PC-3 (cell line): ENCODE measurements around the gene ZNF462. TPM values are rescaled to one million over a fixed set of nuclear protein-coding genes. Genes with fewer than 3 reads are reported as not detected.

Source experiments
- ATAC-seq: fragments of 200-7000 bp; cut with Tn5 transposase; 2 replicates; pipeline ENCODE4 v1.9.1; 2020; ENCODE audit warnings: mild to moderate bottlenecking, moderate library complexity
- BruUV-seq: library from RNA; stranded (reverse); fragments of 400-500 nt; replicated peaks from 2 replicates; lab custom pipeline; 2021; lab: Mats Ljungman, UMichigan
- CTCF ChIA-PET: fragments of 300-600 bp; sonication (Branson Sonifier 250); formaldehyde crosslinking; loops from one replicate; lab custom pipeline; 2022; ENCODE audit warnings: antibody characterized with exemption; lab: Charles Lee
- POLR2A ChIA-PET: fragments of 300-600 bp; sonication (Branson Sonifier 250); formaldehyde crosslinking; loops from one replicate; lab custom pipeline; 2022; ENCODE audit warnings: antibody characterized with exemption; ENCODE audit not compliant: unreplicated experiment; lab: Charles Lee
- DNase-seq: peaks from one replicate; pipeline ENCODE4 v3.0.0-alpha.2; 2015
- H2AFZ ChIP-seq: fragments of 300-600 bp; sonication (generic); 2 replicates; pipeline ENCODE4 v1.6.0; 2016; ENCODE audit warnings: antibody characterized with exemption, low read length
- H3F3A ChIP-seq: fragments of 300-600 bp; sonication (generic); one replicate; pipeline ENCODE4 v1.6.0; 2017; ENCODE audit warnings: antibody characterized with exemption, low read length, control low read depth, mild to moderate bottlenecking; ENCODE audit not compliant: unreplicated experiment
- H3K27ac ChIP-seq: fragments of 300-600 bp; sonication (generic); 2 replicates; pipeline ENCODE4 v1.5.1; 2016; ENCODE audit warnings: mild to moderate bottlenecking, low read length
- H3K27me3 ChIP-seq: fragments of 300-600 bp; sonication (generic); 2 replicates; pipeline ENCODE4 v1.6.1; 2016; ENCODE audit warnings: low read length, mixed read lengths
- H3K36me3 ChIP-seq: fragments of 300-600 bp; sonication (generic); 2 replicates; pipeline ENCODE4 v1.6.1; 2016; ENCODE audit warnings: low read depth, mixed run types, low read length, mixed read lengths
- H3K4me1 ChIP-seq: fragments of 300-600 bp; sonication (generic); 2 replicates; pipeline ENCODE4 v1.5.1; 2016; ENCODE audit warnings: low read length; ENCODE audit not compliant: insufficient read depth
- H3K4me2 ChIP-seq: fragments of 300-600 bp; sonication (generic); 2 replicates; pipeline ENCODE4 v1.6.0; 2016; ENCODE audit warnings: low read length
- H3K4me3 ChIP-seq: fragments of 300-600 bp; sonication (generic); 2 replicates; pipeline ENCODE4 v1.5.1; 2016; ENCODE audit warnings: mild to moderate bottlenecking, low read length, mixed read lengths
- H3K79me2 ChIP-seq: fragments of 300-600 bp; sonication (generic); 2 replicates; pipeline ENCODE4 v1.6.1; 2017; ENCODE audit warnings: low read length, mixed read lengths
- H3K9ac ChIP-seq: fragments of 300-600 bp; sonication (generic); 2 replicates; pipeline ENCODE4 v1.6.0; 2016; ENCODE audit warnings: mild to moderate bottlenecking, low read length
- H3K9me2 ChIP-seq: fragments of 300-600 bp; sonication (generic); replicated peaks from 2 replicates; pipeline ENCODE4 v1.6.1; 2016; ENCODE audit warnings: mixed run types, low read length, mixed read lengths
- H3K9me3 ChIP-seq: fragments of 300-600 bp; sonication (generic); 2 replicates; pipeline ENCODE4 v1.6.1; 2016; ENCODE audit warnings: low read length, mixed read lengths
- H4K20me1 ChIP-seq: fragments of 300-600 bp; sonication (generic); 2 replicates; pipeline ENCODE4 v1.6.1; 2016; ENCODE audit warnings: low read length, mixed read lengths
- EZH2 ChIP-seq: fragments of 300-600 bp; sonication (generic); IDR thresholded peaks from one replicate; pipeline ENCODE4 v1.6.1; 2017; ENCODE audit warnings: antibody characterized with exemption, mild to moderate bottlenecking, low read length; ENCODE audit not compliant: unreplicated experiment
- EZH2phosphoT487 ChIP-seq: fragments of 300-600 bp; sonication (generic); IDR thresholded peaks from 2 replicates; pipeline ENCODE4 v1.6.1; 2018; ENCODE audit warnings: mild to moderate bottlenecking, antibody characterized with exemption, low read length, borderline replicate concordance
- intact Hi-C: fragments of 100-400 bp; cut with micrococcal nuclease; formaldehyde crosslinking; loops from 2 replicates; pipeline ENCODE4 v1.9.0; 2023
- total RNA-seq: library from RNA; depleted of rRNA; stranded (reverse); fragments of >200 nt; gene quantifications from 2 replicates; pipeline ENCODE4 v1.2.3, GENCODE V29; 2014
- TF ChIP-seq, protein P1 (sequence below): fragments of 300-600 bp; sonication (generic); conservative IDR thresholded peaks from 2 replicates; pipeline ENCODE4 v1.5.1; 2017; ENCODE audit warnings: antibody characterized with exemption, low read depth, mild to moderate bottlenecking, low read length

ZNF462 gene
- total RNA-seq, 1 experiment from 2014 or later, result 21.2 TPM

GRCh38 chr9:107051392-107051791, 188.4 kb downstream of the ZNF462 start:
- Histone ChIP-seq H3K4me1 (no peaks in the 10 kb centered on the region), H4K20me1 (no peaks in the 10 kb centered on the region), H3K9ac (no peak overlapping the region), H3F3A (no peaks in the 10 kb centered on the region), H3K4me2 (no peak overlapping the region), H3K9me3 (no peaks in the 10 kb centered on the region), H3K36me3 (no peaks in the 10 kb centered on the region), H3K4me3 (no peak overlapping the region), H2AFZ (no peak overlapping the region), H3K9me2 (no peaks in the 10 kb centered on the region), H3K79me2 (no peaks in the 10 kb centered on the region), H3K27ac (no peak overlapping the region), H3K27me3 (no peaks in the 10 kb centered on the region)
- TF ChIP-seq EZH2phosphoT487 (no peak), EZH2 (no peak)
- TF ChIP-seq, protein P1, sequence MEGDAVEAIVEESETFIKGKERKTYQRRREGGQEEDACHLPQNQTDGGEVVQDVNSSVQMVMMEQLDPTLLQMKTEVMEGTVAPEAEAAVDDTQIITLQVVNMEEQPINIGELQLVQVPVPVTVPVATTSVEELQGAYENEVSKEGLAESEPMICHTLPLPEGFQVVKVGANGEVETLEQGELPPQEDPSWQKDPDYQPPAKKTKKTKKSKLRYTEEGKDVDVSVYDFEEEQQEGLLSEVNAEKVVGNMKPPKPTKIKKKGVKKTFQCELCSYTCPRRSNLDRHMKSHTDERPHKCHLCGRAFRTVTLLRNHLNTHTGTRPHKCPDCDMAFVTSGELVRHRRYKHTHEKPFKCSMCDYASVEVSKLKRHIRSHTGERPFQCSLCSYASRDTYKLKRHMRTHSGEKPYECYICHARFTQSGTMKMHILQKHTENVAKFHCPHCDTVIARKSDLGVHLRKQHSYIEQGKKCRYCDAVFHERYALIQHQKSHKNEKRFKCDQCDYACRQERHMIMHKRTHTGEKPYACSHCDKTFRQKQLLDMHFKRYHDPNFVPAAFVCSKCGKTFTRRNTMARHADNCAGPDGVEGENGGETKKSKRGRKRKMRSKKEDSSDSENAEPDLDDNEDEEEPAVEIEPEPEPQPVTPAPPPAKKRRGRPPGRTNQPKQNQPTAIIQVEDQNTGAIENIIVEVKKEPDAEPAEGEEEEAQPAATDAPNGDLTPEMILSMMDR, result no peak
- no peak for ATAC-seq
- DNase-seq, result no peak
- POLR2A ChIA-PET, result no interaction called here
- no TSS peak for BruUV-seq
- intact Hi-C loops, result no loop called here
- CTCF ChIA-PET, result no interaction called here

DNA sequence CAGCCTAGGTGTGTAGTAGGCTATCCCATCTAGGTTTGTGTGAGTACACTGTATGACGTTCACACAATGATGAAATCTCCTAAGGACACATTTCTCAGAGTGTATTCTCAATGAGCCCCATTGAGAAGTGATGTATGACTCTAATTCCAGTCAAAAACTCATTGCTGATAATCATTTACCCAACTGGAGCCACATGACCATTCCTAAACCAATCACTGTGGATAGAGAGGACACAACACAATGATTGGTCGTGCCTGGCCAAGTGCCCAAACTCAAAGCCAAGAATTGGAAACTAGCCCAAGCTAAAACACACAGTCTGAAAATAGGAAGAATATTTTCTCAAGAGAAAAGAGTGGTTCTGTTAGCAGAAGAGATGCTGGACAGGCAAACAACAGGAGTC, 191.2 kb downstream of the ZNF462 start:
- H3K4me1 ChIP-seq, result no peaks in the 10 kb centered on the region
- no peak overlapping the region for H2AFZ ChIP-seq
- H3K9me3 ChIP-seq, result no peaks in the 10 kb centered on the region
- no peak overlapping the region for H3K27ac ChIP-seq
- H3K9me2 ChIP-seq, result no peaks in the 10 kb centered on the region
- no peaks in the 10 kb centered on the region for H4K20me1 ChIP-seq
- H3F3A ChIP-seq, result no peaks in the 10 kb centered on the region
- H3K27me3 ChIP-seq, result no peaks in the 10 kb centered on the region
- H3K4me3 ChIP-seq, result no peak overlapping the region
- DNase-seq, result no peak
- BruUV-seq, result no TSS peak
- intact Hi-C loops, result no loop called here
- no peaks in the 10 kb centered on the region for H3K79me2 ChIP-seq
- H3K9ac ChIP-seq, result no peak overlapping the region
- CTCF ChIA-PET, result interaction anchor here (0.6 kb wide), 1 partner anchor 103 kb away, joined by 5 read pairs; no protein-coding TSS in a partner anchor
- no peaks in the 10 kb centered on the region for H3K36me3 ChIP-seq
- TF ChIP-seq, protein P1, result no peak
- TF ChIP-seq EZH2 (no peak), EZH2phosphoT487 (no peak)
- POLR2A ChIA-PET, result no interaction called here
- ATAC-seq, result no peak
- no peak overlapping the region for H3K4me2 ChIP-seq

DNA sequence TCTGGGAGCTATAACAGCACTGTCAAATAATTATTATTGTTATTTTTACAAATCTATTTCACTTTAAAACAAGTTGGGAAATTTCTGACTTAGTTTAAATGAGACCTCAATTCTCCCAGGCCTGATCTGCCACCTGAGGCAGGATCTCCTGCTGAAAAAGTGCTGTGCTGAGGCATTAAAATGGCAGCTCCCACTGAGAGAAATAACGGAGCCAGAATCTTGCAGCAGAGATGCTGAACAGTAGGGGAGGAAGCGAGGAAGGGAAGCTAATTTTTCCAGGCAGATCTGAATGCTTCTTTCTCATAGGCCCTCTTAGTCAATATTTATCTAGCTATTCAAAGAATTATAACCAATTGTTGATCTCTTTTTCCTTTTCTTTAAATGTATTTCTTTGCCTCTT, 196.3 kb downstream of the ZNF462 start:
- no peak for TF ChIP-seq EZH2
- TF ChIP-seq, protein P1, result no peak
- no peak for TF ChIP-seq EZH2phosphoT487
- ATAC-seq, result no peak
- H3K27ac ChIP-seq, result no peak overlapping the region

More for the DNA sequence above, 196.3 kb downstream of the ZNF462 start:
- no peaks in the 10 kb centered on the region for H3K4me1 ChIP-seq
- H3K9ac ChIP-seq, result no peak overlapping the region
- no peaks in the 10 kb centered on the region for H3F3A ChIP-seq
- ChIA-PET CTCF (interaction anchor here (0.7 kb wide), 1 partner anchor 1101 kb away, joined by 3 read pairs; no protein-coding TSS in a partner anchor), POLR2A (no interaction called here)
- H3K36me3 ChIP-seq, result no peaks in the 10 kb centered on the region
- intact Hi-C loops, result no loop called here
- no peaks in the 10 kb centered on the region for H3K79me2 ChIP-seq
- H3K27me3 ChIP-seq, result no peaks in the 10 kb centered on the region
- H3K9me3 ChIP-seq, result no peaks in the 10 kb centered on the region
- no peak overlapping the region for H3K4me2 ChIP-seq
- no peak overlapping the region for H3K4me3 ChIP-seq
- H3K9me2 ChIP-seq, result no peaks in the 10 kb centered on the region
- H4K20me1 ChIP-seq, result no peaks in the 10 kb centered on the region
- no peak overlapping the region for H2AFZ ChIP-seq
- no peak for DNase-seq
- BruUV-seq, result no TSS peak
